ENCODE data around the gene PTGES2. TPM values are rescaled to one million over a fixed set of nuclear protein-coding genes. Genes with fewer than 3 reads are reported as not detected.

The PTGES2 gene
- total RNA-seq, 1 donor, result 23.7 TPM

GRCh38 chr9:128098297-128099230 is 29.0 kb downstream of the PTGES2 start:
- Histone ChIP-seq H3K4me1 (ENCODE audit: insufficient read depth, low read length) (peaks cover 60% of the 10 kb centered on the region), H3K9me3 (ENCODE audit: low read depth, low read length) (no peaks in the 10 kb centered on the region), H3K27me3 (ENCODE audit: insufficient read depth, low read length) (no peaks in the 10 kb centered on the region), H3K4me3 (ENCODE audit: low read length) (no peak overlapping the region)

GRCh38 chr9:128097543-128098296 is 29.8 kb downstream of the PTGES2 start:
- Histone ChIP-seq H3K27me3 (ENCODE audit: insufficient read depth, low read length) (no peaks in the 10 kb centered on the region), H3K4me1 (ENCODE audit: insufficient read depth, low read length) (peaks cover 61% of the 10 kb centered on the region), H3K9me3 (ENCODE audit: low read depth, low read length) (no peaks in the 10 kb centered on the region), H3K4me3 (ENCODE audit: low read length) (no peak overlapping the region)

GRCh38 chr9:128096616-128097536 is 30.7 kb downstream of the PTGES2 start:
- Histone ChIP-seq H3K4me1 (ENCODE audit: insufficient read depth, low read length) (peaks cover 69% of the 10 kb centered on the region), H3K4me3 (ENCODE audit: low read length) (no peak overlapping the region), H3K27me3 (ENCODE audit: insufficient read depth, low read length) (no peaks in the 10 kb centered on the region), H3K9me3 (ENCODE audit: low read depth, low read length) (no peaks in the 10 kb centered on the region)

GRCh38 chr9:128094950-128095544 is 32.5 kb downstream of the PTGES2 start:
- Histone ChIP-seq H3K4me3 (ENCODE audit: low read length) (no peak overlapping the region), H3K27me3 (ENCODE audit: insufficient read depth, low read length) (no peaks in the 10 kb centered on the region), H3K4me1 (ENCODE audit: insufficient read depth, low read length) (peaks cover 79% of the 10 kb centered on the region), H3K9me3 (ENCODE audit: low read depth, low read length) (no peaks in the 10 kb centered on the region)

GRCh38 chr9:128094166-128094949 is 33.2 kb downstream of the PTGES2 start:
- Histone ChIP-seq H3K4me1 (ENCODE audit: insufficient read depth, low read length) (peaks cover 79% of the 10 kb centered on the region), H3K27me3 (ENCODE audit: insufficient read depth, low read length) (no peaks in the 10 kb centered on the region), H3K4me3 (ENCODE audit: low read length) (no peak overlapping the region), H3K9me3 (ENCODE audit: low read depth, low read length) (no peaks in the 10 kb centered on the region)

- Histone ChIP-seq H3K4me3 (ENCODE audit: low read length) (no peak overlapping the region), H3K27me3 (ENCODE audit: insufficient read depth, low read length) (no peaks in the 10 kb centered on the region), H3K4me1 (ENCODE audit: insufficient read depth, low read length) (peaks cover 79% of the 10 kb centered on the region), H3K9me3 (ENCODE audit: low read depth, low read length) (no peaks in the 10 kb centered on the region)
These were observed 34.5 kb downstream of the PTGES2 start for GRCh38 chr9:128093011-128093410.

- peaks cover 73% of the 10 kb centered on the region for H3K4me1 ChIP-seq (ENCODE audit: insufficient read depth, low read length)
- no peaks in the 10 kb centered on the region for H3K27me3 ChIP-seq (ENCODE audit: insufficient read depth, low read length)
- no peak overlapping the region for H3K4me3 ChIP-seq (ENCODE audit: low read length)
- H3K9me3 ChIP-seq (ENCODE audit: low read depth, low read length), result no peaks in the 10 kb centered on the region
These were observed 35.1 kb downstream of the PTGES2 start for GRCh38 chr9:128092199-128092977.

- Histone ChIP-seq H3K4me1 (ENCODE audit: insufficient read depth, low read length) (peaks cover 69% of the 10 kb centered on the region), H3K27me3 (ENCODE audit: insufficient read depth, low read length) (no peaks in the 10 kb centered on the region), H3K9me3 (ENCODE audit: low read depth, low read length) (no peaks in the 10 kb centered on the region), H3K4me3 (ENCODE audit: low read length) (no peak overlapping the region)
These were observed 36.0 kb downstream of the PTGES2 start for GRCh38 chr9:128091571-128091970.

- H3K4me1 ChIP-seq (ENCODE audit: insufficient read depth, low read length), result peaks cover 69% of the 10 kb centered on the region
- no peak overlapping the region for H3K4me3 ChIP-seq (ENCODE audit: low read length)
- no peaks in the 10 kb centered on the region for H3K27me3 ChIP-seq (ENCODE audit: insufficient read depth, low read length)
- H3K9me3 ChIP-seq (ENCODE audit: low read depth, low read length), result no peaks in the 10 kb centered on the region
These were observed 36.4 kb downstream of the PTGES2 start for GRCh38 chr9:128091144-128091543.

- H3K4me3 ChIP-seq (ENCODE audit: low read length), result no peak overlapping the region
- no peaks in the 10 kb centered on the region for H3K27me3 ChIP-seq (ENCODE audit: insufficient read depth, low read length)
- H3K4me1 ChIP-seq (ENCODE audit: insufficient read depth, low read length), result peaks cover 56% of the 10 kb centered on the region
- no peaks in the 10 kb centered on the region for H3K9me3 ChIP-seq (ENCODE audit: low read depth, low read length)
These were observed 38.2 kb downstream of the PTGES2 start for GRCh38 chr9:128089299-128089698.

GRCh38 chr9:128088253-128088945 is 39.1 kb downstream of the PTGES2 start:
- Histone ChIP-seq H3K4me3 (ENCODE audit: low read length) (no peak overlapping the region), H3K4me1 (ENCODE audit: insufficient read depth, low read length) (peaks cover 53% of the 10 kb centered on the region), H3K9me3 (ENCODE audit: low read depth, low read length) (no peaks in the 10 kb centered on the region), H3K27me3 (ENCODE audit: insufficient read depth, low read length) (no peaks in the 10 kb centered on the region)

- no peaks in the 10 kb centered on the region for H3K27me3 ChIP-seq (ENCODE audit: insufficient read depth, low read length)
- H3K4me1 ChIP-seq (ENCODE audit: insufficient read depth, low read length), result peaks cover 41% of the 10 kb centered on the region
- no peaks in the 10 kb centered on the region for H3K9me3 ChIP-seq (ENCODE audit: low read depth, low read length)
- H3K4me3 ChIP-seq (ENCODE audit: low read length), result no peak overlapping the region
These were observed 40.3 kb downstream of the PTGES2 start for GRCh38 chr9:128087262-128087661.

GRCh38 chr9:128085943-128086342 is 41.6 kb downstream of the PTGES2 start:
- Histone ChIP-seq H3K4me1 (ENCODE audit: insufficient read depth, low read length) (peaks cover 39% of the 10 kb centered on the region), H3K27me3 (ENCODE audit: insufficient read depth, low read length) (no peaks in the 10 kb centered on the region), H3K4me3 (ENCODE audit: low read length) (no peak overlapping the region), H3K9me3 (ENCODE audit: low read depth, low read length) (no peaks in the 10 kb centered on the region)

Measured in mononuclear cell (primary cell).